GM23338 (cell line): Measurements from ENCODE around the gene MIB2. TPM values are rescaled to one million over a fixed set of nuclear protein-coding genes. Genes with fewer than 3 reads are reported as not detected.

Experiments used
- ATAC-seq: fragments of 200-7000 bp; cut with Tn5 transposase; 3 replicates; pipeline ENCODE4 v1.9.1; 2020
- DNase-seq: peaks from one replicate; pipeline ENCODE4 v3.0.0-alpha.2; 2015; ENCODE audit warnings: low spot score
- H2AFZ ChIP-seq: fragments of 200-600 bp; sonication (generic); 2 replicates; pipeline ENCODE4 v1.8.0; 2016; ENCODE audit warnings: antibody characterized with exemption, mild to moderate bottlenecking, moderate library complexity
- H3F3A ChIP-seq: fragments of 200-600 bp; sonication (generic); replicated peaks from 2 replicates; pipeline ENCODE4 v1.8.0; 2017; ENCODE audit warnings: antibody characterized with exemption, mixed run types, low read depth
- H3K27ac ChIP-seq: fragments of 200-600 bp; sonication (generic); 2 replicates; pipeline ENCODE4 v1.6.1; 2016; ENCODE audit warnings: low read depth
- H3K27me3 ChIP-seq: fragments of 200-600 bp; sonication (generic); 2 replicates; pipeline ENCODE4 v1.8.0; 2016; ENCODE audit warnings: mild to moderate bottlenecking, mixed run types, moderate library complexity; ENCODE audit not compliant: insufficient read depth
- H3K36me3 ChIP-seq: fragments of 200-600 bp; sonication (generic); 2 replicates; pipeline ENCODE4 v1.8.0; 2016; ENCODE audit warnings: mild to moderate bottlenecking; ENCODE audit not compliant: insufficient read depth
- H3K4me1 ChIP-seq: fragments of 200-600 bp; sonication (generic); 2 replicates; pipeline ENCODE4 v1.8.0; 2016; ENCODE audit warnings: mild to moderate bottlenecking, moderate library complexity; ENCODE audit not compliant: insufficient read depth
- H3K4me2 ChIP-seq: fragments of 200-600 bp; sonication (generic); 2 replicates; pipeline ENCODE4 v1.7.1; 2017; ENCODE audit warnings: mixed run types
- H3K4me3 ChIP-seq: fragments of 200-600 bp; sonication (generic); 2 replicates; pipeline ENCODE4 v1.6.1; 2016; ENCODE audit warnings: mixed run types
- H3K79me2 ChIP-seq: fragments of 200-600 bp; sonication (generic); replicated peaks from 2 replicates; pipeline ENCODE4 v1.8.0; 2017; ENCODE audit warnings: mild to moderate bottlenecking; ENCODE audit not compliant: insufficient read depth
- H3K9me2 ChIP-seq: fragments of 200-600 bp; sonication (generic); 2 replicates; pipeline ENCODE4 v1.8.0; 2017; ENCODE audit not compliant: insufficient read depth
- H4K20me1 ChIP-seq: fragments of 200-600 bp; sonication (generic); replicated peaks from 2 replicates; pipeline ENCODE4 v1.8.0; 2017; ENCODE audit warnings: mild to moderate bottlenecking; ENCODE audit not compliant: insufficient read depth
- H3K27ac Mint-ChIP-seq: 2 replicates; pipeline ENCODE4 v1.8.0; 2020; ENCODE audit warnings: inconsistent platforms, mild to moderate bottlenecking, moderate library complexity, mixed read lengths
- H3K27me3 Mint-ChIP-seq: 3 replicates; pipeline ENCODE4 v1.8.0; 2022; ENCODE audit warnings: low read depth, mild to moderate bottlenecking, moderate library complexity, mixed read lengths, inconsistent platforms; ENCODE audit not compliant: insufficient read depth, poor library complexity
- H3K36me3 Mint-ChIP-seq: 3 replicates; pipeline ENCODE4 v1.8.0; 2021; ENCODE audit warnings: low read depth, mild to moderate bottlenecking, inconsistent platforms, moderate library complexity, mixed read lengths
- H3K4me1 Mint-ChIP-seq: 3 replicates; pipeline ENCODE4 v1.8.0; 2020; ENCODE audit warnings: mild to moderate bottlenecking, inconsistent platforms, mixed read lengths
- H3K4me3 Mint-ChIP-seq: 3 replicates; pipeline ENCODE4 v1.8.0; 2021; ENCODE audit warnings: moderate library complexity, mild to moderate bottlenecking, inconsistent platforms, mixed read lengths
- H3K9me3 Mint-ChIP-seq: 3 replicates; pipeline ENCODE4 v1.8.0; 2020; ENCODE audit warnings: moderate library complexity, mild to moderate bottlenecking, inconsistent platforms, mixed read lengths
- CREB1 ChIP-seq: fragments of 250-450 bp; sonication (Bioruptor Pico); IDR thresholded peaks from 2 replicates; pipeline ENCODE4 v1.5.0; 2020; ENCODE audit warnings: low read depth, mild to moderate bottlenecking, moderate library complexity
- ETS1 ChIP-seq: IDR thresholded peaks from 2 replicates; pipeline ENCODE4 v1.6.1; 2016; ENCODE audit warnings: antibody characterized with exemption
- EZH2 ChIP-seq: fragments of 200-600 bp; sonication (generic); IDR thresholded peaks from one replicate; pipeline ENCODE4 v1.8.0; 2017; ENCODE audit warnings: antibody characterized with exemption, mild to moderate bottlenecking, low read depth; ENCODE audit not compliant: unreplicated experiment
- EZH2phosphoT487 ChIP-seq: fragments of 200-600 bp; sonication (generic); IDR thresholded peaks from one replicate; pipeline ENCODE4 v1.8.1; 2018; ENCODE audit warnings: antibody characterized with exemption; ENCODE audit not compliant: unreplicated experiment
- JUNB ChIP-seq: IDR thresholded peaks from one replicate; pipeline ENCODE4 v1.6.1; 2016; ENCODE audit warnings: antibody characterized with exemption; ENCODE audit not compliant: unreplicated experiment
- NANOG ChIP-seq: IDR thresholded peaks from 2 replicates; pipeline ENCODE4 v1.6.1; 2016; ENCODE audit warnings: antibody characterized with exemption, borderline replicate concordance
- POLR2AphosphoS5 ChIP-seq: IDR thresholded peaks from 2 replicates; pipeline ENCODE4 v1.6.1; 2016; ENCODE audit warnings: antibody characterized with exemption, low read depth
- REST ChIP-seq: IDR thresholded peaks from one replicate; pipeline ENCODE4 v1.6.1; 2018; ENCODE audit warnings: antibody characterized with exemption; ENCODE audit not compliant: unreplicated experiment
- long read RNA-seq: library from polyadenylated mRNA; unstranded; transcript quantifications from one replicate; pipeline ENCODE4 v2.0.0, GENCODE V29; 2020; ENCODE audit not compliant: unreplicated experiment
- polyA plus RNA-seq: library from polyadenylated mRNA; unstranded; fragments of >200 nt; fragmentation: Nextera tagmentation; extraction: Ambion mirVana; gene quantifications from 2 replicates; pipeline ENCODE4 v1.2.1, GENCODE V29; 2016
- total RNA-seq: library from RNA; depleted of rRNA; stranded (reverse); fragments of >200 nt; shearing (Covaris generic); gene quantifications from 2 replicates; pipeline ENCODE4 v1.2.3, GENCODE V29; 2014; rRNA removed

MIB2 gene
- total RNA-seq, result 57.3 and 82.6 TPM in 2 replicates
- polyA plus RNA-seq, result 104 and 120 TPM in 2 replicates
- long read RNA-seq, transcript MIB2-227 (3 exons, 584 nt), result major isoform, 6 of 40 reads
- long read RNA-seq, partial matches to known transcripts, result 29 of 40 reads
- long read RNA-seq, other reads (novel, unspliced or antisense), result 4 of 40 reads

GRCh38 chr1:1615256-1616044 lies at the start of gene MIB2:
Gene MIB2, plus strand, starts transcription at chr1:1615500. Its CDS starts 7,953 bp downstream, at chr1:1623453.
- Histone ChIP-seq H4K20me1 (peaks cover 11% of the 10 kb centered on the region), H3F3A (peaks cover 7% of the 10 kb centered on the region; the same call in 1 of the 2 replicates), H3K4me3 (peak within 1 kb of the TSS; percentile 96), H3K27ac (peak within 1 kb of the TSS; percentile 98), H3K27me3 (no peaks in the 10 kb centered on the region), H3K36me3 (no peaks in the 10 kb centered on the region), H3K4me1 (peaks cover 6% of the 10 kb centered on the region; the same call in 1 of the 2 replicates), H2AFZ (0 out of 2 replicates have a peak within 1 kb of the TSS, but pooled peaks have one; percentile 77), H3K9me2 (no peaks in the 10 kb centered on the region), H3K4me2 (peak within 1 kb of the TSS; percentile 90), H3K79me2 (peaks cover 16% of the 10 kb centered on the region; the same call in 1 of the 2 replicates)
- peak within 1 kb of the TSS; percentile 91 for H3K27ac Mint-ChIP-seq
- DNase-seq (peak; percentile 99), ATAC-seq (peak; percentile 82)
- no peaks in the 10 kb centered on the region for H3K9me3 Mint-ChIP-seq
- peaks cover 16% of the 10 kb centered on the region for H3K4me1 Mint-ChIP-seq
- TF ChIP-seq EZH2 (no peak), REST (no peak), ETS1 (peak; percentile 67), CREB1 (peak; percentile 98), EZH2phosphoT487 (no peak), JUNB (no peak), NANOG (no peak), POLR2AphosphoS5 (peak; percentile 90)
- H3K4me3 Mint-ChIP-seq, result peak within 1 kb of the TSS; percentile 95
- H3K27me3 Mint-ChIP-seq, result peaks cover 18% of the 10 kb centered on the region
- H3K36me3 Mint-ChIP-seq, result peaks cover 2% of the 10 kb centered on the region; the same call in 2 of the 3 replicates
